ENCODE data around the gene ALCAM. TPM values are rescaled to one million over a fixed set of nuclear protein-coding genes. Genes with fewer than 3 reads are reported as not detected.

Gene ALCAM
- total RNA-seq, 2 donors from 2014 or later, result 3.3 to 16.5 TPM

GRCh38 chr3:105499961-105500360 lies 133.3 kb downstream of the ALCAM start:
- Histone ChIP-seq H3K27me3 (no peaks in the 10 kb centered on the region), H3K9me3 (no peaks in the 10 kb centered on the region), H3K4me3 (no peak overlapping the region), H3K4me1 (no peaks in the 10 kb centered on the region), H3K27ac (no peak overlapping the region), H3K36me3 (no peaks in the 10 kb centered on the region)
- no peak for TF ChIP-seq CTCF (IDR thresholded peaks at IDR 0.05)
- DNase-seq (ENCODE audit: low spot score), result no peak

- no peak overlapping the region for H3K27ac ChIP-seq
- H3K4me1 ChIP-seq, result no peaks in the 10 kb centered on the region
- DNase-seq (ENCODE audit: low spot score), result no peak
- TF ChIP-seq CTCF (IDR thresholded peaks at IDR 0.05), result no peak
- no peaks in the 10 kb centered on the region for H3K9me3 ChIP-seq
- H3K4me3 ChIP-seq, result no peak overlapping the region
- H3K36me3 ChIP-seq, result no peaks in the 10 kb centered on the region
- no peaks in the 10 kb centered on the region for H3K27me3 ChIP-seq
Measured at GRCh38 chr3:105502333-105502732, 135.6 kb downstream of the ALCAM start.

- no peak overlapping the region for H3K27ac ChIP-seq
- H3K4me3 ChIP-seq, result no peak overlapping the region
- no peak for DNase-seq (ENCODE audit: low spot score)
- H3K36me3 ChIP-seq, result no peaks in the 10 kb centered on the region
- no peaks in the 10 kb centered on the region for H3K4me1 ChIP-seq
- H3K9me3 ChIP-seq, result no peaks in the 10 kb centered on the region
- no peaks in the 10 kb centered on the region for H3K27me3 ChIP-seq
- TF ChIP-seq CTCF (IDR thresholded peaks at IDR 0.05), result no peak
Measured at GRCh38 chr3:105503191-105503593, 136.5 kb downstream of the ALCAM start.

- no peaks in the 10 kb centered on the region for H3K36me3 ChIP-seq
- no peaks in the 10 kb centered on the region for H3K4me1 ChIP-seq
- no peaks in the 10 kb centered on the region for H3K27me3 ChIP-seq
- DNase-seq (ENCODE audit: low spot score), result no peak
- no peak overlapping the region for H3K27ac ChIP-seq
- H3K4me3 ChIP-seq, result no peak overlapping the region
- no peaks in the 10 kb centered on the region for H3K9me3 ChIP-seq
- no peak for TF ChIP-seq CTCF (IDR thresholded peaks at IDR 0.05)
Measured at GRCh38 chr3:105504440-105504951, 137.8 kb downstream of the ALCAM start.

GRCh38 chr3:105505170-105505569 lies 138.5 kb downstream of the ALCAM start:
- H3K4me1 ChIP-seq, result no peaks in the 10 kb centered on the region
- H3K4me3 ChIP-seq, result no peak overlapping the region
- no peak overlapping the region for H3K27ac ChIP-seq
- H3K9me3 ChIP-seq, result no peaks in the 10 kb centered on the region
- DNase-seq (ENCODE audit: low spot score), result no peak
- H3K36me3 ChIP-seq, result no peaks in the 10 kb centered on the region
- TF ChIP-seq CTCF (IDR thresholded peaks at IDR 0.05), result no peak
- no peaks in the 10 kb centered on the region for H3K27me3 ChIP-seq

- TF ChIP-seq CTCF (IDR thresholded peaks at IDR 0.05), result no peak
- Histone ChIP-seq H3K4me1 (no peaks in the 10 kb centered on the region), H3K4me3 (no peak overlapping the region), H3K36me3 (no peaks in the 10 kb centered on the region), H3K27ac (no peak overlapping the region), H3K9me3 (no peaks in the 10 kb centered on the region), H3K27me3 (no peaks in the 10 kb centered on the region)
- DNase-seq (ENCODE audit: low spot score), result no peak
Measured at GRCh38 chr3:105511031-105511430, 144.3 kb downstream of the ALCAM start.
